ENCODE data around the gene RBM17.

DNA sequence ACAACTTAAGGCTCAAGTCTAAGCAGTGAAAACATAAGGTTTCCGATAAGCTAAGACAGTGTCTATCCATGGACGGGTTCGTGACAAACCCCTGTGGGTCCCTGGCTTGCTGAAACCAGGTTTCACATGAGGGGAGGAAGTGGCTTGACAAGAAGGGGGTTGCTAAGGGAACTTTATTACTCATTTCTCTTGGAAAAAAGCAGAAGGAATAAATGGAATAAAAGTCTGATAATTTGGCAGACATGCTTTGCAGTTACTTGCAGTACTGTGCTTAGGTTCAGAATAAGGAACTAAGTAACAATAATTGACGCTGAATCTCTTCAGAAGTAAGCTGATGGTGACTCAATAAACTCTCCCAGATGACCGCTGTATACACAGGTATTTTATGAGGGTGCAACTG is 34.7 kb downstream of the RBM17 start:
- no peak for TF ChIP-seq POLR2A (IDR thresholded peaks at IDR 0.05)
- TF ChIP-seq, protein P1, sequence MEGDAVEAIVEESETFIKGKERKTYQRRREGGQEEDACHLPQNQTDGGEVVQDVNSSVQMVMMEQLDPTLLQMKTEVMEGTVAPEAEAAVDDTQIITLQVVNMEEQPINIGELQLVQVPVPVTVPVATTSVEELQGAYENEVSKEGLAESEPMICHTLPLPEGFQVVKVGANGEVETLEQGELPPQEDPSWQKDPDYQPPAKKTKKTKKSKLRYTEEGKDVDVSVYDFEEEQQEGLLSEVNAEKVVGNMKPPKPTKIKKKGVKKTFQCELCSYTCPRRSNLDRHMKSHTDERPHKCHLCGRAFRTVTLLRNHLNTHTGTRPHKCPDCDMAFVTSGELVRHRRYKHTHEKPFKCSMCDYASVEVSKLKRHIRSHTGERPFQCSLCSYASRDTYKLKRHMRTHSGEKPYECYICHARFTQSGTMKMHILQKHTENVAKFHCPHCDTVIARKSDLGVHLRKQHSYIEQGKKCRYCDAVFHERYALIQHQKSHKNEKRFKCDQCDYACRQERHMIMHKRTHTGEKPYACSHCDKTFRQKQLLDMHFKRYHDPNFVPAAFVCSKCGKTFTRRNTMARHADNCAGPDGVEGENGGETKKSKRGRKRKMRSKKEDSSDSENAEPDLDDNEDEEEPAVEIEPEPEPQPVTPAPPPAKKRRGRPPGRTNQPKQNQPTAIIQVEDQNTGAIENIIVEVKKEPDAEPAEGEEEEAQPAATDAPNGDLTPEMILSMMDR (IDR thresholded peaks at IDR 0.05), result no peak
